Erythroblast (primary cell): Measurements from ENCODE around the gene CWF19L2.

Source experiments
- GATA1 ChIP-seq: IDR thresholded peaks from 2 replicates; pipeline ENCODE4 v1.6.1; 2011; ENCODE audit warnings: low read depth, mild to moderate bottlenecking, control low read depth, low read length, moderate library complexity
- POLR2A ChIP-seq: IDR thresholded peaks from 2 replicates; pipeline ENCODE4 v1.6.1; 2011; ENCODE audit warnings: mild to moderate bottlenecking, low read length

DNA sequence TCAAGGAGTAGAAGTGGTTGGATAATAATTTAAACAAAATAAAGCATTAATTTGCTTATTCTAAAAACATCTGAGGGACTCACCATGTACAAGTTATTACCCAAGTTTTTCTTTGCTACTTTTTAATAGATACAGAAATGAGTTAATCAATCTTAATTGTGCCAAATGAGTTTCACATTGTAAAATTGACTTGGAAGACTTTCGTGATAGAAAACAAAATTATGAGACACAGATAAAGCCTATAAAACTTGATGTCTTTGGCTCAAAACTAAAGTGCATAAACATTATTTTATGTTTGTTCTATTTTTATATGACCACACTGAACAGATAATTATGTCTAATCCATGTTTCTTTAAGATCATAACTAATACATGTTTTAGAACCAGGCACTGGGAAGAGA is 10.1 kb upstream of the CWF19L2 start:
- no peak for TF ChIP-seq POLR2A
- TF ChIP-seq GATA1, result no peak
